GM18502 (cell line): Measurements from ENCODE around the gene STAT5B.
"Not testable (repeated sequence)": the region's sequence is repeated elsewhere in the genome, so short reads cannot be mapped to it uniquely, and the experiment has no call there.

Experiments
- ATAC-seq: cut with Tn5 transposase; IDR thresholded peaks from one replicate; pipeline ENCODE4 v1.9.1; 2021; ENCODE audit warnings: mild to moderate bottlenecking; ENCODE audit not compliant: unreplicated experiment, poor library complexity

Gene STAT5B

DNA sequence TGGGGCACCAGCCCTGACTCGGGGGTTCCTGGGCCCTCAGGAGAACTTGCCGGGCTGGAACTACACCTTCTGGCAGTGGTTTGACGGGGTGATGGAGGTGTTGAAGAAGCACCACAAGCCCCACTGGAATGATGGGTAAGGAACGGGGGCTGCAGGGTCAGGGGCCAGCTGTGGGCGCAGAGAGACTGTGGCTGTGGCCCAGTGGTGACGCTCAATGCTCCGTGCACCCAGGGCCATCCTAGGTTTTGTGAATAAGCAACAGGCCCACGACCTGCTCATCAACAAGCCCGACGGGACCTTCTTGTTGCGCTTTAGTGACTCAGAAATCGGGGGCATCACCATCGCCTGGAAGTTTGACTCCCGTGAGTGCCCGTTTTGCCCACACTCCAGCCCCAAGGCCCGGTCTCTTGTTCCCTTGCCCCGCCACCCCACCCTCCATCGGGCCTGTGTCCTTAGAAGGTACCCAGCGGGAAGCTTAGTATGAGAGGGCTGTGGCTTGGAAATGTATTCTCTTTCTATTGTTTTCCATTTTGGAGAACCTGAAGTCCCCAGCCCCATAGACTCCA, 31.3 kb upstream of the STAT5B start:
- no peak for ATAC-seq

DNA sequence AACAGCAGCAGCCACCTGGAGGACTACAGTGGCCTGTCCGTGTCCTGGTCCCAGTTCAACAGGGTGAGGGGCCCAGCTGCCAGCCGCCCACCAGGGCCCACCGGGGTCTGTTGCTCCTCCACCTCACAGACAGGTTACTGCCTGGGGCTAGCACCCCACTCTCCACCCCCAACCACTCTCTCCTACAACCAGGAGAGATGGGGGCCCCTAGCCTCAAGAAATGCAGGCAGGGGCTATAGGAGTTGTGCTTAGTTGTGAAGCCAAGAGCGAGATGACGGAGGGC, 30.1 kb upstream of the STAT5B start:
- ATAC-seq: no peak

DNA sequence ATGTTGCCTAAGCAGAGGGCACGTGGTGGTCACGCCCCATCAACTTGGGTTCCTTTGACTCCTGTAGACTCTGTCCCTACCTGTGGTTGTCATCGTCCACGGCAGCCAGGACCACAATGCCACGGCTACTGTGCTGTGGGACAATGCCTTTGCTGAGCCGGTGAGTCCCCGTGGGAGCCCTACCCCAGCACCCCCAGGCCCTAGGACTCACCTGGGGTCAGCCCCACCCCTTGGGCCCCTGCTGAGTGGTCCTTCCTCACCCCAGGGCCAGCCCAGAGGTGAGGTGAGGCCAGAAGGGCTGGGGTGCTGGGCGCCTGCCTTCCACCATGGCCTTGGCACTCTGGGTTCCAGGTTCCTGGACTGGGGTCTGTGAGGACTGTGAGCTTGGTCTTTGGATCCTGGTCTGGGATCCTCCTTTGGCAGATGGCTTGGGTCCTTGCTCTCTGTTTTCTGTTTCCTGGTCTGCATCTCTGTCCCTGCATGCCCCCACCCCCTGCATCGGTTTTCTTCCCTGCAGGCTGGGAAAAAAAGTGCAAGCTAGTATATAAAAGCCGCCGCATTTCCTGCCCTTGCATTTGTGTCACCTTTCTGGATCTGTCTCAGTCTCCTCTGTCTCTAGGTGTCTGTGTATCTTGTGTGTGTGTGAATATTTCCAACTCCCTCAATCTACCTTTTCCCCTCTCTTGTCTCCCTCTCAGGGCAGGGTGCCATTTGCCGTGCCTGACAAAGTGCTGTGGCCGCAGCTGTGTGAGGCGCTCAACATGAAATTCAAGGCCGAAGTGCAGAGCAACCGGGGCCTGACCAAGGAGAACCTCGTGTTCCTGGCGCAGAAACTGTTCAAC, 29.6 kb upstream of the STAT5B start:
- ATAC-seq: no peak

DNA sequence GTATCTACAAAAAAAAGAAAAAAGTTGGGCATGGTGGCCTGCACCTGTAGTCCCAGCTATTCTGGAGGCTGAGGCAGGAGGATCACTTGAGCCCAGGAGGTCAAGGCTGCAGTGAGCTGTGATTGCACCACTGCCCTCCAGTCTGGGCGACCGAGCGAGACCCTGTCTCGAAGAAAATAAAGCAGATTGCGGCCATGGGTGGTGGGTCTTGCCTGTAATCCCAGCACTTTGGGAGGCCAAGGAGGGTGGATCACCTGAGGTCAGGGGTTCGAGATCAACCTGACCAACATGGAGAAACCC, 28.8 kb upstream of the STAT5B start:
- ATAC-seq: not testable (repeated sequence)

DNA sequence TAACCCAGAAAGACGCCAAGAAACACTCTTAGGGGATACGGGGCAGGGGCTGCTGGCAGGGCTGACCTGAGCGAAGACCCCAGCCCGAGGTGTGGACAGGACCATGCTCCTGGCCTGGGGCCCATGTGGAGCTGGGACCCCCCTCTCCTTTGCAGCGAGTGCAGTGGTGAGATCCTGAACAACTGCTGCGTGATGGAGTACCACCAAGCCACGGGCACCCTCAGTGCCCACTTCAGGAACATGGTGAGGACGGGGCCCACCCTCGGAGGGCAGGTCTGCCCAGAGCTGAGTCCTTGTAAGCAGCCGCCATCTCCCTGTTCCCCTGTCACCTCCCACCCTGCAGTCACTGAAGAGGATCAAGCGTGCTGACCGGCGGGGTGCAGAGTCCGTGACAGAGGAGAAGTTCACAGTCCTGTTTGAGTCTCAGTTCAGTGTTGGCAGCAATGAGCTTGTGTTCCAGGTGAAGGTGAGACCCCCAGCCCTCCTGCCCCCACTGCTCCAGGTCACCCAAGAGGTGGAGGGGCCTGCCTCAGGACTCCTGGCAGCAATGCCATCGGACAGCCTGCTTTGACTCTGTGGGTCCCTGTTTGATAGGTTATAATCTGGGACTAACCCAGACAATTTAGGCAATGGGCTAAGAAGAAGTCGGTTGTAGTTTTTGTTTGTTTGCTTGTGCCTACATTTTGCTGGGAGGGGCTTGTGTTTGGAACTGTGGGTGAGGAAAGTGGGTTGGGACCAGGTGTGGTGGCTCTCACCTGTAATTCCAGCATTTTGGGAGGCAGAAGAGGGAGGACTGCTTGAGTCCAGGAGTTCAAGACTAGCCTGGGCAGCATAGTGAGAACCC, 28.2 kb upstream of the STAT5B start:
- ATAC-seq: no peak

DNA sequence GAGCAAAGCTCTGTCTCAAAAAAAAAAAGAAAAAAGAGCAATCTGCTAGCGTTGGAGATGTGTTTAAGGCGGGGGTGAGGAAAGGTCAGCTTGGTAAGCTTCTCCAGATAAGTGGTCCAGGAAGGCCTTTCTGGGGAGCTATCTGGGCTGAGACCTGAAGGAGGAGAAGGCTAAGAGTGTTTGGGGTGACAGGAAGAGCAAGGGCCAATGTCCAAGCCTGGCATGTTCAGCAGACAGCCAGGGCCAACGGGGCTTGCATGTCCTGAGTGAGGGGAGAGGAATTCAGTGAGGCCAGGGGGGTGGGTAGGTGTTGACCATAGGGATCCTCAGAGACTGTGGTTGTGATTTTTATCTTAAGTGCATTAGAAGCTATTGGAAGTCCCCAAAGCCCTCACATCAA, 27.5 kb upstream of the STAT5B start:
- ATAC-seq: no peak

DNA sequence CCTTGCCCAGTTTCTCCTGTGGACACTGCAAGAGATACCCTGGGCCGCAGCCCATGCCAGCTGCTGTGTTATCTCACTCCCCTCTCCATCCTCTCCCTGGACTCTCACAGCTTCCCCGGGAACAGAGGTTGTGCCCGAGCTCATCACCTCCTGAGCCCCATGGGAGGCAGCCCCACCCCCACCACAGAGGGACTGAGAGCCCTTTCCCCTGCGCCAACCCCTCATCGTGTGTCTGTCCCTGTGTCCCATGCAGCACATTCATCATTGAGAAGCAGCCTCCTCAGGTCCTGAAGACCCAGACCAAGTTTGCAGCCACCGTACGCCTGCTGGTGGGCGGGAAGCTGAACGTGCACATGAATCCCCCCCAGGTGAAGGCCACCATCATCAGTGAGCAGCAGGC, 24.8 kb upstream of the STAT5B start:
- no peak for ATAC-seq

DNA sequence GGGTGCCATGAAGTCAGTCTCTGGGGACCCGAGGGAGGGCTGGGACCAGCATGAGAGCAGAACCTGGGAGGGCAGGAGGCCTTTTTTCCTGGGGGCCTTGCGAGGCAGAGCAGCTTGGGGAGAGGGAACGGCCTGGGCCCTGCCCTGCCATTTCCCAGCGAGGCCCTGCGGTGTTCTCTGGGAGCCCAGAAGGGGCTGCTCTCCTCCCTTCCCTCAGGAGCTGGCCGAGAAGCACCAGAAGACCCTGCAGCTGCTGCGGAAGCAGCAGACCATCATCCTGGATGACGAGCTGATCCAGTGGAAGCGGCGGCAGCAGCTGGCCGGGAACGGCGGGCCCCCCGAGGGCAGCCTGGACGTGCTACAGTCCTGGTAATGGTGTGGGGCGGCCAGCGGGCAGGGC, 23.7 kb upstream of the STAT5B start:
- ATAC-seq: not testable (repeated sequence)

DNA sequence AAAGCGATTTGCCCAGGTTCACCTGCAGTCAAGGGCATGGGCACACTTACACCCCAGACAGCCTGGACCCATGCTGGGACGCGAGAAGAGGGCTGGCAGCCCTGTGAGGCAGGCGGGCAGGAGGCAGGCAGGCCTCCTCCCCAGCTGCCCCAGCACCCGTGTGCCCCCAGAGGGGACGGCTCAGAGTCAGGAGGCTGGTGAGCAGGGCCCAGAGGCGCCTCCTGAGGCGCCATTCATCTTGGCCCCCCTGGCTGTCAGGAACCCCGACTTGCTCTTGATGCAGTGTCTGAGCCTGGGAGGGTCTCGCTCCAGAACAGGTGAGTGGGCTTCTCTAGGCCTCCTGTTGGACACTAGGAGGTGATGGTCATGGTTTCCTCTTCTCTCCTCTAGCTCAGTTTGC, 23.2 kb upstream of the STAT5B start:
- not testable (repeated sequence) for ATAC-seq

DNA sequence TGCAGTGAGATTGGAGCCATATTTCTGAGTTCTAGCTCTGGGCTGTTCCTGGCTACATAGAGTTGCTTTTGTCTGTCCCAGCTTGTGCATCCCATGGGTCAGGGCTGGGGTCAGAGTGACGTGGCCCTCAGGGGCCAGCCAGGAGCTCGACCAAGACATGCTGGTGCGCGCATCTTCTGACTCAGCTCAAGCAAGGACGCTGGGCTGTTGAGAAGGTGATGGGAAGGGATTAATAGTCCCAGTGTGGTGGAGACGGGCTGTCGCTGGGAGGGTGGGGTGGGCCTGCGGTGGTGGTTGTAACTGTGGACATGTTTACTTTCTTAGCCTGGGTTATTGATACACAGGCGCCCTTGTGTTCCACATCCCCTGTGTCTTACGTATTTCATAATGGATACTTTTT, 21.6 kb upstream of the STAT5B start:
- ATAC-seq: not testable (repeated sequence)

DNA sequence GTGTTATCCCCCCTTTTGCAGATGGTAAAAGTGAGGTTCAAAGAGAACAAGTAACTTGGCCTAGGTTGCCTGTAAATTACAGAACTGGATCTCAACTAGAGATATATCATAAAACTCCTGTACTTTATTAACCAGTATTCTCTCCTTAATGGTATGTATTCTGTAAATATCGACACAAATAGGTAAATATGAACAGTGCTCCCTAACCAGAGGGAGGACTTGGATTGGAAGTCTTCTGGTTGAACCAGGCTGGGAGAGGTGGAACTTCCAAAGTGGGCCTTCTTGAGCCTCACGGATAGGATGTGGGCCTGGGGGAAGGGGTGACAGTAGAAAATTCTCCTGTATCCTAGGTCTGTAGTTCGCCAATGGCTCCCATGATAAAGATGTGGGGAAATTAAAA, 19.8 kb upstream of the STAT5B start:
- ATAC-seq: no peak

DNA sequence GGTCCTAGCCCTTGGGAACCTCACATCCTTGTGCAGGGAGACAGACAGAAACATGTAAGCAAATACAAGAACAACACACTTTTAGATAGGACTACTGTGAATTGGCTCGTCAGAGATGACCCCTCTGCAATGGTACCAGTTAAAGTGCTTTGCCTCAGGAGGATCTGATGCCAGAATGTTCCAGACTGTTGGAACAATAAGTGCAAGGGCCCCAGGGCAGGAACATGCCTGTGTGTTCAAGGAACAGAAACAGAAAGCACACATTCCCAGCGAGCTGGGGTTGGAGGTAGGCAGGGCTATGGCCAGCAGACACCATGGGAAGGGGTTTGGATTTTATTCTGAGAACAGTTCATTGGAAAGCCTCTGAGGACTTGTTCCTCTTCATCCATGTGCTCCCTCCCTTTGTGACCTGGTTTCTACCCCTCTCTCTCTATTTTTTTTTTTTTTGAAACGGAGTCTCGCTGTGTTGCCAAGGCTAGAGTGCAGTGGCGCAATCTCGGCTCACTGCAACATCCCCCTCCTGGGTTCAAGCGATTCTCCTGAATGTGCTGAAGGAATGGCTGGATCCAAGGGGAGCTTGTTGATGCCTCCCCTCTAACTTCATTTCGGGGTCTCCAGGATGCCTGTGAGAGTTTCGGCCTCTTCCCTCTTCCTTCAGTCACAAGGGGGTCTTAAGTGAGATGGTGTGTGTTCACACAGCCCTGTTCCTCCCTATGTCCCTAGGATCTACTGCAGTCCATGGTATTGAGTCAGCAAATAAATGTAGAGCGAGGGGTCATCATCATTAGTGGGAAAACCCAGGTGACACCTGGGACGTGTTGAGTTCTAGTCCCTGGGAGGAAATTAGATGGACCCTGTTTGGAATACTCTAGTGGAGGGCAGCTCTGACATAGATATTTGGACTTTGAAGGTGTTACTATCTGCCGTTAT, 18.5 kb upstream of the STAT5B start:
- no peak for ATAC-seq

DNA sequence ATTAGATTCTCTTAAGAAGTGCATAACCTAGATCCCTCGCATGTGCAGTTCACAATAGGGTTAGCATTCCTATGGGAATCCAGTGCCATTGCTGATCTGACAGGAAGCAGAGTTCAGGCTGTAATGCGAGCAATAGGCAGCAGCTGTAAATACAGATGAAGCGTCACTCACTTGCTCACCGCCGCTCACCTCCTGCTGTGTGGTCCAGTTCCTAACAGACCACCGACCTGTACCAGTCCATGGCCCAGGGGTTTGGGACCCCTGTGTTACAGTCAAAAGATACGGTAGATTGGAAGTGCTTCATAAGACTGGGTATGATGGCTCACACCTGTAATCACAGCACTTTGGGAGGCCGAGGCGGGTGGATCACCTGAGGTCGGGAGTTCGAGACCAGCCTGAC, 14.9 kb upstream of the STAT5B start:
- no peak for ATAC-seq

DNA sequence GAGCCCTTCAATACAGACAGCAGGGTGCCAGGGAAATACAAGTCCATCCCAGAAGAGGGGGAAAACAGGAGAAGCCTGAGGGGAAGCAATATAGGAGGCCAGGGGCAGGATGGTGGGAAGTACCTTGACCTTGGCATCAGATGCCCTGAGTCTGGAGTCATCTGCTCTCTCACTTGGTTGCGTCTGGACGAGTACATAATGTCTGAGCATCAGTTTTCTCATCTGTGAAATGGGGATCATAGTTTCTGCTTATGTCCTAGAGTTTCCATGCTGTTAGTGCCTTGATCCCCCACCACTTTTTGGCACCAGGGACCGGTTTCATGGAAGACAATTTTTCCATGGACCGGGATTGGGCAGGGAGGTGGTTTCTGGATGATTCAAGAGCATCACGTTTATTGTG, 14.4 kb upstream of the STAT5B start:
- ATAC-seq: no peak

DNA sequence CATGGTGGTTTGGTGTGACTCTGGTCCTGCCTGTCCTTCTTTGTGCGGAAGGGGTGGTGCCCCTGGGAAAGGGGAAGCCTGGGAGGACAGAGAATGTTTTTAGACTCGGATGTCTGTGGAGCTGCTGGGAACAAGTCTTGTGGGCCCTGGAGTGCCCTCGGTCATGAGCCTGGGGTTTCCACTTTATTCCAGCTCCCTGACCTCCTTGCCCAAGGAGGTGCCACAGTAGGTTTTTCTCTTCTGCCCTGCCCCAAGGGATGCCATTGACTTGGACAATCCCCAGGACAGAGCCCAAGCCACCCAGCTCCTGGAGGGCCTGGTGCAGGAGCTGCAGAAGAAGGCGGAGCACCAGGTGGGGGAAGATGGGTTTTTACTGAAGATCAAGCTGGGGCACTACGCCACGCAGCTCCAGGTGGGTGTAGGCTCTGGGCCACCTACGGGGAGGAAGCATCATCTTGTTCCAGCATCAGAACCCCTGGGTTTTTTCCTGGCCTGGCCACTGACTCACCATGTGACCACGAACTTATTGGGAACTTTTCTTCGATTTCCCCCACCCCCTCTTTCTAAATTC, 13.5 kb upstream of the STAT5B start:
- ATAC-seq: no peak

DNA sequence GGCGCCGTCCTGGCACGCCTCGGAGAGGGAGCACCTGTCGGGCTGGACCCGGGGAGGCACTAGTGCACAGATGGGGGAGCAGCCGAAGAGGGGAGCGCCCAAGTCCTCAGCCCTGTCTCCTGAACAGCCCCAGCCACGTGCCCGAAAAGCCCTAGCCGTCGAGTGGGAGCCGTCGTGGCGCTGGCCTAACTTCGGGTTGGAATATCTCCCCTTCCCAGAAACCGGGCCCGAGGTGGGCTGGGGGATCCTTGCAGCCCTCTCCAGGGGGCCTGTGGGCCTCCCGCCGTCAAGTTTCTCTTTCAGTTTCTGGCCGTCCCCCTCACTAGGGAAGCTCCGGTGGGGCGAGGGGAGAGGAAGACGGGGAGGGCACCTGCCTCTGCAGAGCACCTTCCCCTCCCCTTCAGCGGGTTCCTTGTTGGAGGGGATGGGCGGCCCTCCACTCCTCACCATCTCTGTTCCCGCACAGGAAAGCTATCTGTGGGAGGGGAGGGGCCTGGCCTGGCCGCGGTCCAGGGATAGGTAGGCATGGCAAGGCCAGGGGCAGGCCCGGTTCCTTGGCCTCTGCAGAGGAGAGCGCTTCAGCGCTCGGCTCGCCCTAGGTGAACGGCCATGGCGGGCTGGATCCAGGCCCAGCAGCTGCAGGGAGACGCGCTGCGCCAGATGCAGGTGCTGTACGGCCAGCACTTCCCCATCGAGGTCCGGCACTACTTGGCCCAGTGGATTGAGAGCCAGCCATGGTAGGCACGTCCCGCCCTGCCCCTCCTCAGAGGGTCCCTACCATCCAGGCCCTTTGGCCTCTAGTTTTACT, 12.8 kb upstream of the STAT5B start:
- peak; percentile 1 for ATAC-seq

DNA sequence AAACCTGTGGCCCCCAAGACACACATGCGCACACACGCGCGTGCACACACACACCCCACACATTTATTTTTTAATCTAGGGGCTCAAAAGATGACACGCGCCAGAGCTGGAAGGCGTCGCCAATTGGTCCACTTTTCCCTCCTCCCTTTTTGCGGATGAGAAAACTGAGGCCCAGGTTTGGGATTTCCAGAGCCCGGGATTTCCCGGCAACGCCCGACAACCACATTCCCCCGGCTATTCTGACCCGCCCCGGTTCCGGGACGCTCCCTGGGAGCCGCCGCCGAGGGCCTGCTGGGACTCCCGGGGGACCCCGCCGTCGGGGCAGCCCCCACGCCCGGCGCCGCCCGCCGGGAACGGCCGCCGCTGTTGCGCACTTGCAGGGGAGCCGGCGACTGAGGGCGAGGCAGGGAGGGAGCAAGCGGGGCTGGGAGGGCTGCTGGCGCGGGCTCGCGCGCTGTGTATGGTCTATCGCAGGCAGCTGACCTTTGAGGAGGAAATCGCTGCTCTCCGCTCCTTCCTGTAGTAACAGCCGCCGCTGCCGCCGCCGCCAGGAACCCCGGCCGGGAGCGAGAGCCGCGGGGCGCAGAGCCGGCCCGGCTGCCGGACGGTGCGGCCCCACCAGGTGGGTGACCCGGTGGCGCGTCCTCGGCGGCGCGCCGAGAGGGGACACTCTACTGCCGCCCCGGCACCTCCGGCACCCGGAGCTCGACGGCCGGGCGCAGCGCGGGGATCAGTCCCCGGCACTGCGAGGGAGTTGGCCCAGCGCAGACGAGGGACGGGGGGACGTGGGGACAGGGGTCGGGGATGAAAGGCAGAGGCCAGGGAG, 12.0 kb upstream of the STAT5B start, which contains the start of gene STAT5A:
STAT5A (plus strand) TSS at position 522 of the 826 bp plus-strand sequence. CDS start 914 bp downstream, outside the sequence.
- ATAC-seq: peak; percentile 54

DNA sequence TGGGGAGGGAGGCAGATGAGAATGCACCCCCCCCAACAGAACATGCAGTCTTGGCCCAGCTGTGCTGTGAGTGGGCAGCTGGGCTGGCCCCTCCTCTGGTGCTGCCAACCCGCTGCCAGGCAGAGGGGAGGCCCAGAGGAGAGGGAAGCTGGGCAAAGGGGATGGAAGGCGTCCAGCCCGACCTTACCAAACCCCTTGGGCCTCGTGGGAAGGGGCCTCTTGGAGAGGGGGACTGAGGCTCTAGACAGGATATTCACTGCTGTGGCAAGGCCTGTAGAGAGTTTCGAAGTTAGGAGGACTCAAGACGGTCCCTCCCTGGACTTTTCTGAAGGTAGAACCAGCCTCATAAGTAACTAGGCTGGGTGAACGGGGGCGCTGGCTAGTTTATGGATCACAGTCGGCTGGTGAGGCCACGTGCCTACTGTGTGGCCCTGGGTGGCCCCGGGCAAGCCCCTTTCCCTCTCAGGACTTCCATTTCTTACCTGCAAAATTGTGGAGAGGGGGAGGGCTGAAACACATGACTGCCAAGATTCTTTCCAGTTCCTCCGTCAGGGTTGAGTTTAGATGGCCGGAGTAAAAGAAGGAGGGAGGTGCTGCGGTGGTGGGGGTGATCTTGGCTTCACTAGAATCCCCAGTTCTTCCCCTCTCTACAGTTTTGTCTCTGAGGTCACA, 11.2 kb upstream of the STAT5B start:
- peak; percentile 22 for ATAC-seq
